ENCODE data around the gene CLSTN1. TPM values are rescaled to one million over a fixed set of nuclear protein-coding genes. Genes with fewer than 3 reads are reported as not detected.
A peak's percentile ranks its signal among the peaks of the same experiment; 100 is the strongest.

The CLSTN1 gene
- total and polyA plus RNA-seq, 2 of the 13 experiments (the other 11 are each of a cell fraction or from before 2014, with no cell fraction given), result 19.7 to 29.8 TPM

DNA sequence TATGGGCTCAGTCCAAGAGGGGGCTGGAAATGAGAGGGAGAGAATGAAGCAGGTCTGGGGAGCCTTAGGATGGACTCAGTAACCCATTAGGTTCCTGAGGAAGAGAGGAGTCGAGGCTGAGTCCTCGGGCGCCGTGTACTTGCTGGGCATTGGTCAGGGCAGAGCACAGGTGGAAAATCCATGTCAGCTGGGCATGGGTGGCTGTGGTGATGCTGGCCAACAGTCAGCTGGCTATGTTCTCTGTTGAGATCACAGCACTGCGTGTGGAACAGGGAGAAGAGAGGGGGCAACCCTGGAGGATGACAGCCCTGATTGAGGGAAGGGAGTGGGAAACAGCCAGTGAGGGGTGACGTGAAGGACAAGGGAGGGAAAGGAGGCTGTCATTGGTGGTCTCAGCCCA is 43.1 kb upstream of the CLSTN1 start:
- Histone ChIP-seq H3K27ac (ENCODE audit: extremely low read length, insufficient read depth, low read length) (no peak overlapping the region), H3K36me3 (replicated peaks in 1 of 2; ENCODE audit: control insufficient read depth in 1 of 2, insufficient read depth in 2 of 2, low read length in 2 of 2) (peaks cover 20 to 37% of the 10 kb centered on the region in 2 experiments), H3K4me3 (replicated peaks in 1 of 3; ENCODE audit: insufficient read depth in 1 of 3, low read depth in 2 of 3, low read length in 3 of 3) (no peak overlapping the region), H4K20me1 (ENCODE audit: insufficient read depth, low read length) (no peaks in the 10 kb centered on the region), H3K27me3 (ENCODE audit: control insufficient read depth in 1 of 2, insufficient read depth in 2 of 2, low read length in 2 of 2) (no peaks in the 10 kb centered on the region), H3K4me2 (ENCODE audit: low read depth, low read length) (no peak overlapping the region), H3K4me1 (ENCODE audit: insufficient read depth, low read length) (peaks cover 28% of the 10 kb centered on the region), H2AFZ (ENCODE audit: low read length) (no peak overlapping the region), H3K79me2 (ENCODE audit: insufficient read depth, low read length) (no peaks in the 10 kb centered on the region), H3K9ac (ENCODE audit: insufficient read depth, low read depth, low read length) (no peak overlapping the region), H3K9me3 (ENCODE audit: low read length) (no peaks in the 10 kb centered on the region)
- 98% methylated on average over 6 of the region's 6 CpGs for whole genome bisulfite sequencing (ENCODE audit: low lambda C conversion rate)
- TF ChIP-seq ZNF224 (CRISPR knock-in tag; IDR thresholded peaks at IDR 0.05) (peak; percentile 21; the same call in 1 of the 2 replicates), ZBTB3 (CRISPR knock-in tag; IDR thresholded peaks at IDR 0.05; ENCODE audit: borderline replicate concordance, low read depth) (no peak)
- intact Hi-C loops (cut with micrococcal nuclease; ENCODE audit: unreplicated experiment) (loop anchor here (1.0 to 5.0 kb wide), 3 partner anchors 83 to 240 kb away; no protein-coding TSS in a partner anchor), in situ Hi-C loops (cut with HindIII; ENCODE audit: extremely low pct_ligation_motif_present, low pct_unique_long_range_greater_than_20kb) (loop anchor here (5.0 kb wide), 1 partner anchor 80 kb away; no protein-coding TSS in a partner anchor)
- no peak for FAIRE-seq
- ChIA-PET POLR2A (no interaction called here), CTCF (ENCODE audit: low intra/inter-chr PET ratio, low total read pairs) (interaction anchor here (1.6 to 2.8 kb wide), 2 partner anchors 82 to 240 kb away, joined by 8 to 41 read pairs; no protein-coding TSS in a partner anchor)
- ATAC-seq, result no peak
- no peak for DNase-seq (ENCODE audit: low spot score)
- no TSS peak for BruUV-seq (replicated peaks)

GRCh38 chr1:9865724-9866123 is 42.0 kb upstream of the CLSTN1 start:
- ChIA-PET CTCF (ENCODE audit: low intra/inter-chr PET ratio, low total read pairs) (interaction anchor here (2.8 kb wide), 1 partner anchor 81 kb away, joined by 41 read pairs; no protein-coding TSS in a partner anchor), POLR2A (no interaction called here)
- Histone ChIP-seq H3K4me2 (ENCODE audit: low read depth, low read length) (no peak overlapping the region), H3K36me3 (replicated peaks in 1 of 2; ENCODE audit: control insufficient read depth in 1 of 2, insufficient read depth in 2 of 2, low read length in 2 of 2) (peaks cover 20 to 37% of the 10 kb centered on the region in 2 experiments), H3K4me1 (ENCODE audit: insufficient read depth, low read length) (peaks cover 19% of the 10 kb centered on the region), H3K9ac (ENCODE audit: insufficient read depth, low read depth, low read length) (no peak overlapping the region), H3K9me3 (ENCODE audit: low read length) (no peaks in the 10 kb centered on the region), H2AFZ (ENCODE audit: low read length) (no peak overlapping the region), H3K79me2 (ENCODE audit: insufficient read depth, low read length) (no peaks in the 10 kb centered on the region), H3K4me3 (replicated peaks in 1 of 3; ENCODE audit: insufficient read depth in 1 of 3, low read depth in 2 of 3, low read length in 3 of 3) (no peak overlapping the region), H4K20me1 (ENCODE audit: insufficient read depth, low read length) (no peaks in the 10 kb centered on the region), H3K27ac (ENCODE audit: extremely low read length, insufficient read depth, low read length) (no peak overlapping the region), H3K27me3 (ENCODE audit: control insufficient read depth in 1 of 2, insufficient read depth in 2 of 2, low read length in 2 of 2) (no peaks in the 10 kb centered on the region)
- no peak for DNase-seq (ENCODE audit: low spot score)
- no peak for ATAC-seq
- no TSS peak for BruUV-seq (replicated peaks)
- in situ Hi-C loops (cut with HindIII; ENCODE audit: extremely low pct_ligation_motif_present, low pct_unique_long_range_greater_than_20kb) (loop anchor here (5.0 kb wide), 1 partner anchor 78 kb away; no protein-coding TSS in a partner anchor), intact Hi-C loops (cut with micrococcal nuclease; ENCODE audit: unreplicated experiment) (loop anchor here (5.0 kb wide), 1 partner anchor 238 kb away; no protein-coding TSS in a partner anchor)
- FAIRE-seq, result no peak
- WGBS (ENCODE audit: low lambda C conversion rate), result 89% methylated on average over 2 of the region's 2 CpGs
- no peak for TF ChIP-seq ZNF34 (CRISPR knock-in tag; IDR thresholded peaks at IDR 0.05; ENCODE audit: borderline replicate concordance)
- no peak for TF ChIP-seq ARID2 (CRISPR knock-in tag; IDR thresholded peaks at IDR 0.05; ENCODE audit: borderline replicate concordance)
- no peak for TF ChIP-seq HDAC1 (CRISPR knock-in tag; IDR thresholded peaks at IDR 0.05)
- TF ChIP-seq TOPORS (CRISPR knock-in tag; IDR thresholded peaks at IDR 0.05), result no peak
- no peak for TF ChIP-seq ZNF724P (CRISPR knock-in tag; IDR thresholded peaks at IDR 0.05; ENCODE audit: borderline replicate concordance)
- TF ChIP-seq MBD4 (IDR thresholded peaks at IDR 0.05; ENCODE audit: borderline replicate concordance, low read length), result no peak
- no peak for TF ChIP-seq HES4 (CRISPR knock-in tag; IDR thresholded peaks at IDR 0.05; ENCODE audit: borderline replicate concordance)
- TF ChIP-seq, protein P1, sequence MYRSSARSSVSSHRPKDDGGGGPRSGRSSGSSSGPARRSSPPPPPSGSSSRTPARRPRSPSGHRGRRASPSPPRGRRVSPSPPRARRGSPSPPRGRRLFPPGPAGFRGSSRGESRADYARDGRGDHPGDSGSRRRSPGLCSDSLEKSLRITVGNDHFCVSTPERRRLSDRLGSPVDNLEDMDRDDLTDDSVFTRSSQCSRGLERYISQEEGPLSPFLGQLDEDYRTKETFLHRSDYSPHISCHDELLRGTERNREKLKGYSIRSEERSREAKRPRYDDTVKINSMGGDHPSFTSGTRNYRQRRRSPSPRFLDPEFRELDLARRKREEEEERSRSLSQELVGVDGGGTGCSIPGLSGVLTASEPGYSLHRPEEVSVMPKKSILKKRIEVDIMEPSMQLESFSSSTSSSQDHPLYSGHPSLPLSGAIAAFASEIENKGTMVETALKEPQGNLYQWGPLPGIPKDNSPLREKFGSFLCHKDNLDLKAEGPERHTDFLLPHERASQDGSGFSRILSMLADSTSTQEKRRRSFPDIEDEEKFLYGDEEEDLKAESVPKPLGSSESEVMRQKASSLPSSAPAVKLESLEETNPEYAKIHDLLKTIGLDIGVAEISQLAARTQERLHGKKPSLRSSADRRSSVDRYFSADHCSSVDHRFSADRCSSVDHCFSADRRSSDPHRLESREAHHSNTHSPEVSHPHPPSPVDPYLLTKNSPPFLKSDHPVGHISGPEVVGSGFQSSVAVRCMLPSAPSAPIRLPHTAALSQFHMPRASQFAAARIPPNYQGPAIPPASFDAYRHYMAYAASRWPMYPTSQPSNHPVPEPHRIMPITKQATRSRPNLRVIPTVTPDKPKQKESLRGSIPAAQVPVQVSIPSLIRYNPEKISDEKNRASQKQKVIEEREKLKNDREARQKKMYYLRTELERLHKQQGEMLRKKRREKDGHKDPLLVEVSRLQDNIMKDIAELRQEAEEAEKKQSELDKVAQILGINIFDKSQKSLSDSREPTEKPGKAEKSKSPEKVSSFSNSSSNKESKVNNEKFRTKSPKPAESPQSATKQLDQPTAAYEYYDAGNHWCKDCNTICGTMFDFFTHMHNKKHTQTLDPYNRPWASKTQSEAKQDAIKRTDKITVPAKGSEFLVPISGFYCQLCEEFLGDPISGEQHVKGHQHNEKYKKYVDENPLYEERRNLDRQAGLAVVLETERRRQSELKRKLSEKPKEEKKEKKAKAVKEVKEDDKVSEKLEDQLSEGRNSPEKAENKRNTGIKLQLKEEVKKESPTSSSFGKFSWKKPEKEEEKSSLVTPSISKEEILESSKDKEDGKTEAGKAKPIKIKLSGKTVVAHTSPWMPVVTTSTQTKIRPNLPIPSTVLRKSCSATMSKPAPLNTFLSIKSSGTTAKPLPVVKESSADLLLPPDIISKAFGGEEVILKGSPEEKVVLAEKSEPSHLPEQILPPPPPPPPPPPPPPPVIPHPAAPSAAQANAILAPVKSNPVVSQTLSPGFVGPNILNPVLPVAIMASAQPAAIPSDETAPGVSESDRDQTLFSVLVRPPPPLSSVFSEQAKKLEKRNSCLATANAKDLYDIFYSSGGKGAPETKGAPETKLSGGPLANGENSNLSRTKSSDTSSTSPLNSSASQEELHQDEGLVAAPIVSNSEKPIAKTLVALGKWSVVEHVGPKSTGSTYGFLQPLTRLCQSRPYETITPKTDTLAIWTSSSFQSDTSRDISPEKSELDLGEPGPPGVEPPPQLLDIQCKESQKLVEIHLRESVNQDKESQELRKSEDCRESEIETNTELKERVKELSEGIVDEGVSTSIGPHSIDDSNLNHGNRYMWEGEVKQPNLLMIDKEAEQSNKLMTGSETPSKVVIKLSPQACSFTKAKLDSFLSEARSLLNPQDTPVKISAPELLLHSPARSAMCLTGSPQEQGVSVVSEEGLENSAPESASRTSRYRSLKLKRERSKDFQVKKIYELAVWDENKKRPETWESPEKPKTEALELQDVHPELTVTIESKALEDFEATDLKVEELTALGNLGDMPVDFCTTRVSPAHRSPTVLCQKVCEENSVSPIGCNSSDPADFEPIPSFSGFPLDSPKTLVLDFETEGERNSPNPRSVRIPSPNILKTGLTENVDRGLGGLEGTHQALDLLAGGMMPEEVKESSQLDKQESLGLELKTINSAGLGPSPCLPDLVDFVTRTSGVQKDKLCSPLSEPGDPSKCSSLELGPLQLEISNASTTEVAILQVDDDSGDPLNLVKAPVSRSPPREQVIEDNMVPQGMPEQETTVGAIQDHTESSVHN (CRISPR knock-in tag; IDR thresholded peaks at IDR 0.05), result no peak

Data from HepG2 (cell line).